ENCODE data around the gene WDPCP.
"Not testable (repeated sequence)": the region's sequence is repeated elsewhere in the genome, so short reads cannot be mapped to it uniquely, and the experiment has no call there.

Gene WDPCP

GRCh38 chr2:63374341-63374740, 213.9 kb downstream of the WDPCP start:
- in situ Hi-C loops (cut with MboI; ENCODE audit: low sequenced_read_pairs): no loop called here

- in situ Hi-C loops (cut with MboI; ENCODE audit: low sequenced_read_pairs): no loop called here
These were observed 215.7 kb downstream of the WDPCP start for GRCh38 chr2:63372549-63372948.

DNA sequence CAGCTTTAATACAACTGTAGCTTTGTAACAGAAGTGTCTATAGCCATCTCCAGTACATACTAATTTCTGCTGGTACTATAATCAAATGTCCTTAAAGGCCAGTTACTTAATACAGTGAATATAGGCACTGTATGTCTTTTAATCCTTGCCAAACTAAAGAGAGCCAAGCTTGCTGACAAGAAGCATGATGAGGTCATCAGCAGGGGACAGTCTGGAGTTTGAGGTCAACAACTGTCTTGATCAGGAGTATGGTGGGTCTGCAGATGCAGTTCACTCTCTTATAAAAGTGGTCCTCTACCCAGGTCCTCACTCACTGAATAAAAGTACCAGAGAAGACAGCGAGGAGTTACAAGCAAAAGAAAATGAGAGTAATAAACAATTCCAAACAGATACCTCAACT, 219.1 kb downstream of the WDPCP start:
- in situ Hi-C loops (cut with MboI; ENCODE audit: low sequenced_read_pairs): no loop called here

- in situ Hi-C loops (cut with MboI; ENCODE audit: low sequenced_read_pairs): no loop called here
These were observed 223.4 kb downstream of the WDPCP start for GRCh38 chr2:63364866-63365265.

DNA sequence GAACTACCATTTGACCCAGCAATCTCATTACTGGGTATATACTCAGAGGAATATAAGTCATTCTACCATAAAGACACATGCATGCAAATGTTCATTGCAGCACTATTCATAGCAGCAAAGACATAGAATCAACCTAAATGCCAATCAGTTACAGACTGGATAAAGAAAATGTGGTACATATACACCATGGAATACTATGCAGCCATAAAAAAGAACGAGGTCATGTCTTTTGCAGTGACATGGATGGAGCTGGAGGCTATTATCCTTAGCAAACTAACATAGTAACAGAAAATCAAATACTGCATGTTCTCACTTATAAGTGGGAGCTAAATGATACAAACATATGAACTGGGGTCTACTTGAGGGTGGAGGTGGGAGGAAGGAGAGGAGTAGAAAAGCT, 230.6 kb downstream of the WDPCP start:
- in situ Hi-C loops (cut with MboI; ENCODE audit: low sequenced_read_pairs): not testable (repeated sequence)

DNA sequence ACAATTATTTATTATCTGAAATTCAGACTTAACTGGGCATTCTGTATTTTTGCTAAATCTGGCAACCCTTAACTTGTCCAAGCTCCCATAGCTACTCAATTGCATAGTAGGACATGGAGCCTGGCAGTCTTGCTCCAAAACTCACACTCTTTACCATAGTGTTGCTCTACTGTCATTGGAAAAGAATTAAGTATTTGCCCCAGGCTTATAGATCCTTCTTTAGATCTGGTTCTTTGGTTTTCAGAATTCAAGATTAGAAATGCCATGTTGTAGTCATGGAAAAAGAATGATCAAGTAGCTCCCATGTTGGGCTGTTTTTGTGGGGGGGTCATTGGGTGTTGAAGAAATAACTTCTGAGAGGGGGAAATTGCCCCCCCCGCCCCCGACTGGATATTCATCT, 240.9 kb downstream of the WDPCP start:
- in situ Hi-C loops (cut with MboI; ENCODE audit: low sequenced_read_pairs): no loop called here

- in situ Hi-C loops (cut with MboI; ENCODE audit: low sequenced_read_pairs): no loop called here
These were observed 241.9 kb downstream of the WDPCP start for GRCh38 chr2:63346411-63346810.

DNA sequence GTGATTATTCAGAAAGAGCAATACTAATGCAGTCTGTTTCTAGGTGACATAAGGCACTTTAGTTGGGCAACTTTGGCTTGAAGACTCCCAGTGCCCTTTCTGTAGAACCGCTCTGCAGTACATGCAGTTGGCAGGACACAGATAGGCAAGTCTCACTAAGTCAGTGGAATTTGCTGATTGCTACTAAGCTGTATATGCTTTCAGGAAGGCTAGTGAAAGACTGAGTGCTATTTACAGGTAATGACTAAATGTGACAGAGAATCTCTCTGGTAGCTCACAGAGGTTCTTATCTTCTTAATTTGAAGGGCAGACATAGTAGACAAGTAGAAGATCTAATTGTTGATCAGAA, 243.0 kb downstream of the WDPCP start:
- in situ Hi-C loops (cut with MboI; ENCODE audit: low sequenced_read_pairs): no loop called here

GRCh38 chr2:63344575-63345284, 243.5 kb downstream of the WDPCP start:
- in situ Hi-C loops (cut with MboI; ENCODE audit: low sequenced_read_pairs): no loop called here

DNA sequence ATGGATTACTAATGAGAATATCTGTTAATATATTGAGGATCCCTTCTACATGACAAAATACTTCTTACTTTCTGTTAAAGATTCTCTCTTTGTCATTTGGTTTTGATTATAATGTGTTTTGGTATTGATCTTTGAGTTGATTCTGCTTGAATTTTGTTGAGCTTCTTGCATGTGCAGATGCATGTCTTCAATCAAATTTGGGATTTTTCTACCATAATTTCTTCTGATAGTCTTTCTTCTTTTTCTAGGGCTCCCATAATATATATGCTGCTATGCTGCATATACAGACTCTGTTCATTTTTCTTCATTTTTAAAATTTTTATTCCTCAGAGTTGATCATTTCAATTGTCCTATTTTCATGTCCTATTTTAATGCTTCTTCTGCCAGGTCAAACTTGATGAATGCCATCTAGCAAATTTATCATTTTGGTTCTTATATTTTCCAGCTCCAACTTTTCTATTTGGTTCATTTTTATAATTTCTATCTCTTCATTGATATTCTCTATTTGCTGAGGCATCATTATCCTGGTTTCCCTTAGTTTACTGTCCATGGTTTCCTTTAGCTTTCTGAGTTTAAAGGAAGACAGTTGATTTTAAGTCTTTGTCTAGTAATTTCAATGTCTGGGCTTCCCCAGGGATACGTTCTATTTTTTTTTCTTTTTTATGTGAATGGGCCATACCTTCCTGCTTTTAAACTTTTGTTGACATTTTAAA, 244.7 kb downstream of the WDPCP start:
- in situ Hi-C loops (cut with MboI; ENCODE audit: low sequenced_read_pairs): no loop called here

GRCh38 chr2:63340443-63340842, 247.8 kb downstream of the WDPCP start:
- in situ Hi-C loops (cut with MboI; ENCODE audit: low sequenced_read_pairs): no loop called here

DNA sequence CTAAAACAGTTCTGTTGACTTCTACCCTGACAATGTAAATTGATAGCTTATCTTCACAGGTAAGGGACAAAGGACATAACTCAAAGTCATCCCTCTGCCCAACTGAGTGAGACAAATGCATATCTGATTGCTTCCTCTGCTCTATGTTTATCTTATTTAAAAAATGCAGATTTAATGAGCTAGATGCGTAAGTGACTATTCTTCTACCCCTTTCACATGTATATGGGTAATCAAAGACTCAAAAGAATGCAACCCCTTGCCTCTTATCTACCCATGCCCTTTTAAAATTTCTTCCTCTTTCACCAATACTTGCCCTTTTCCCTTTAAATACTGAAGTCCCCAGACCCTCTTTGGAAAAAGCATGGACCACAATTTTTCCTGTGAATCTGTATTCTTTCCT, 253.4 kb downstream of the WDPCP start:
- in situ Hi-C loops (cut with MboI; ENCODE audit: low sequenced_read_pairs): no loop called here

- in situ Hi-C loops (cut with MboI; ENCODE audit: low sequenced_read_pairs): no loop called here
These were observed 261.8 kb downstream of the WDPCP start for GRCh38 chr2:63326473-63326872.

GRCh38 chr2:63323662-63324061, 264.6 kb downstream of the WDPCP start:
- in situ Hi-C loops (cut with MboI; ENCODE audit: low sequenced_read_pairs): not testable (repeated sequence)

DNA sequence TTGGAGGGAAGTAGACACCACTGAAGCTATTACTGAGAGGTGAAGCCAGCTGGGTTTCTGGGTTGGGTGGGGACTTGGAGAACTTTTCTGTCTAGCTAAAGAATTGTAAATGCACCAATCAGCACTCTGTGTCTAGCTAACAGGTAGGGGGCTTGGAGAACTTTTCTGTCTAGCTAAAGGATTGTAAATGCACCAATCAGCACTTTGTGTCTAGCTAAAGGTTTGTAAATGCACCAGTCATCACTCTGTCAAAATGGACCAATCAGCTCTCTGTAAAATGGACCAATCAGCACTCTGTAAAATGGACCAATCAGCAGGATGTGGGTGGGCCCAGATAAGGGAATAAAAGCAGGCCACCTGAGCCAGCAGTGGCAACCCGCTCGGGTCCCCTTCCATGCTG, 266.3 kb downstream of the WDPCP start:
- in situ Hi-C loops (cut with MboI; ENCODE audit: low sequenced_read_pairs): not testable (repeated sequence)

DNA sequence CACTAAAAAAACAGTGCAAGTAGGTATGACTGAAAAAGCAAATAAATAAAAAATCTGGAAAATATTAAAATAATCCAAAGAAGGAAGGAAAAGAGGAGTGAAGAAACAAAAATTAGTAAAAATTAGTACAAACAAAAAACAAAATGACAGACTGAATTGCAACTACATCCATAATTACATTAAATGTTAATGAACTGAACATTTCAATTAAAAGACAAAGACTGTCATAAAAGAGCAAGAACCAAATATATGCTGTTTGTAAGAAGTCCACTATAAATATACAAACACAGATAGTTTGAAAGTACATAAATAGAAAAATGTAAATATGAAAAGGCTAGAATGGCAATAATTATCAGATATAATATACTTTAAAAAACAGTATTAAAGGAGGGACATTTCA, 267.6 kb downstream of the WDPCP start:
- in situ Hi-C loops (cut with MboI; ENCODE audit: low sequenced_read_pairs): no loop called here

GRCh38 chr2:63310614-63311013, 277.7 kb downstream of the WDPCP start:
- in situ Hi-C loops (cut with MboI; ENCODE audit: low sequenced_read_pairs): no loop called here

- in situ Hi-C loops (cut with MboI; ENCODE audit: low sequenced_read_pairs): no loop called here
These were observed 286.8 kb downstream of the WDPCP start for GRCh38 chr2:63301481-63301880.

DNA sequence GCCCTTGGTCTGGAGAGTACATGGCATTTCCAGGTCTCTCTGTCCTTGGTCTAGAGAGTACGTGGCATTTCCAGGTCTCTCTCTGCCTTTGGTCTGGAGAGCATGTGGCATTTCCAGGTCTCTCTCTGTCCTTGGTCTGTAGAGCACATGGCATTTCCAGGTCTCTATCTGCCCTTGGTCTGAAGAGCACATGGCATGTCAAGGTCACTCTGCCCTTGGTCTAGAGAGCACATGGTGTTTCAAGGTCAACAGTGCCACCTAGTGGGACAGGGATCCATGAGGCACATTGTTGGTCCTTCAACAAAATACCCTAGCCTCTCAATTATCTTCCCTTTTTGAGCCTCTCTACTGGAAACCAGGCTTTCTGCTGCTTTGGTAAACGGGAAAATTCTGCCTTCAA, 287.4 kb downstream of the WDPCP start:
- in situ Hi-C loops (cut with MboI; ENCODE audit: low sequenced_read_pairs): no loop called here

DNA sequence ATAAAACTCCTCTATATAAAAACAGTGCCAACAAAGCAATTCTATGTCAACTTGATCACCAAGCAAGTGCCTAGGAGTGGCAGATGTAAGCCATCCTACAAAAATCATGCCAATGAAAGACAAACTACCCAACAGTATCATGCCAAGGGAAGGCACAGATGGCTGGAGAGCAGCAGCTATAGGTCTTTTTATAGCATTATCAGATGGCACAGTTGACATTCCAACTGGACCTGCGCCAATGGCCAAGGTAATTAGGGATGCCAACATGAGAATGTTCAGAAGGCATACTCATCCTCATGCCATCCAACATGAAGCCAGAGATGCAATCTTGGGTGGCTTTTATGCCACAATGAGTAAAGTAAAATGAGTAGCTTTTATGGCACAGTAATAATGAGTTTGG, 300.3 kb downstream of the WDPCP start:
- in situ Hi-C loops (cut with MboI; ENCODE audit: low sequenced_read_pairs): no loop called here

- in situ Hi-C loops (cut with MboI; ENCODE audit: low sequenced_read_pairs): not testable (repeated sequence)
These were observed 301.8 kb downstream of the WDPCP start for GRCh38 chr2:63286520-63286919.

DNA sequence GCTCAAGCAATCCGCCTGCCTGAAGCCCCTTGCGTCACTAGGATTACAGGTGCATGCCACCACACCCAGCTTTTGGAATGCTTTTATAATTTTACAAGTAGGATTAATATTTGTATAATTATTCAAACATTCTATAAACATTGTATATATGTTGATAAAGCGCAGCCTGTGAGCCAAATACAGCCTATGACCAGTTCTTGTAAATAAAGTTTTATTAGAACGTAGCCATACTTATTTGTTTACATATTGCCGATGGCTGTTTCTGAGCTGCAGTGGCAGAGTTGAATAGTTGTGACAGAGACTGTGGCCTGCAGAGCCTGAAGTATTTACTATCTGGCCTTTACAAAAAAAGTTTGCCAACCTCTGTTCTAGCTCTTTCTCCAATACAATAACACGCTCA, 305.0 kb downstream of the WDPCP start:
- in situ Hi-C loops (cut with MboI; ENCODE audit: low sequenced_read_pairs): no loop called here

GRCh38 chr2:63272560-63272959, 315.7 kb downstream of the WDPCP start:
- in situ Hi-C loops (cut with MboI; ENCODE audit: low sequenced_read_pairs): no loop called here

All from HL-60/S4 (cell line).